ENCODE data around the gene TOR1B. TPM values are rescaled to one million over a fixed set of nuclear protein-coding genes. Genes with fewer than 3 reads are reported as not detected.

The TOR1B gene
- total and polyA plus RNA-seq, 2 of the 4 experiments (the other 2 are of a cell fraction), result 15.6 to 21.0 TPM

- BruUV-seq (replicated peaks), result no TSS peak
- no peak overlapping the region for H3K18ac ChIP-seq (ENCODE audit: low read depth, low read length)
- peaks cover 4% of the 10 kb centered on the region; the same call in 1 of the 2 replicates for H4K20me1 ChIP-seq (ENCODE audit: insufficient read depth, low read length)
- no peak overlapping the region for H2BK20ac ChIP-seq (ENCODE audit: low read depth, low read length)
- H3K27ac ChIP-seq (ENCODE audit: insufficient read depth, low read length), result no peak overlapping the region
- no peak overlapping the region for H3K4me2 ChIP-seq (ENCODE audit: low read depth, low read length)
- H3K14ac ChIP-seq (replicated peaks; ENCODE audit: low read depth, low read length), result no peak overlapping the region
- no peak overlapping the region for H4K8ac ChIP-seq (ENCODE audit: low read depth in 2 of 2, low read length in 2 of 2)
- H2BK120ac ChIP-seq (ENCODE audit: low read depth, low read length), result no peak overlapping the region
- no peak overlapping the region for H3K23ac ChIP-seq (ENCODE audit: low read depth, low read length)
- H3K4me1 ChIP-seq (ENCODE audit: control insufficient read depth, insufficient read depth, low read length), result no peaks in the 10 kb centered on the region
- H2AK9ac ChIP-seq (replicated peaks; ENCODE audit: low read depth, low read length, poor library complexity), result no peak overlapping the region
- H3K9me1 ChIP-seq (ENCODE audit: insufficient read depth, low read length), result peaks cover 3% of the 10 kb centered on the region; the same call in 1 of the 2 replicates
- DNase-seq (no peak), ATAC-seq (ENCODE audit: low read depth) (no peak)
- no peak overlapping the region for H2BK5ac ChIP-seq (ENCODE audit: low read depth, low read length, poor library complexity, severe bottlenecking)
- no peak overlapping the region for H4K91ac ChIP-seq (ENCODE audit: insufficient read depth, low read depth, low read length)
- no peak overlapping the region for H2BK15ac ChIP-seq (ENCODE audit: low read depth, low read length)
- no peak overlapping the region for H3K56ac ChIP-seq (ENCODE audit: extremely low read depth, insufficient read depth, low read length)
- no peak overlapping the region for H4K5ac ChIP-seq (ENCODE audit: low read depth, low read length)
- ChIA-PET CTCF (no interaction called here), POLR2A (ENCODE audit: unreplicated experiment) (no interaction called here)
- H3K36me3 ChIP-seq (ENCODE audit: control insufficient read depth, insufficient read depth, low read length), result peaks cover 22% of the 10 kb centered on the region
- dilution Hi-C loops (cut with HindIII; ENCODE audit: low sequenced_read_pairs, unreplicated experiment), result no loop called here
- H3K9ac ChIP-seq (ENCODE audit: low read depth, low read length), result no peak overlapping the region
- no peak overlapping the region for H3K4ac ChIP-seq (ENCODE audit: low read depth, low read length)
- intact Hi-C loops (cut with micrococcal nuclease), result no loop called here
- no peaks in the 10 kb centered on the region for H3K27me3 ChIP-seq (ENCODE audit: control insufficient read depth, insufficient read depth, low read length)
- H3K9me3 ChIP-seq (ENCODE audit: control insufficient read depth, insufficient read depth, low read length), result no peaks in the 10 kb centered on the region
- no CpG with 5 or more reads among the region's 4 CpGs for WGBS, 2 experiments (ENCODE audit: extremely low coverage in 2 of 2, insufficient read length in 1 of 2)
- H3K4me3 ChIP-seq (ENCODE audit: insufficient read depth, low read depth, low read length), result no peak overlapping the region
- H2AK5ac ChIP-seq (ENCODE audit: low read depth, low read length), result no peak overlapping the region
- TF ChIP-seq RCOR1 (IDR thresholded peaks at IDR 0.05; ENCODE audit: insufficient replicate concordance, low read length) (no peak), RFX5 (IDR thresholded peaks at IDR 0.05; ENCODE audit: low read depth, low read length) (no peak), FOS (IDR thresholded peaks at IDR 0.05; ENCODE audit: low read depth, low read length) (no peak), MAZ (IDR thresholded peaks at IDR 0.05; ENCODE audit: borderline replicate concordance, low read depth, low read length) (no peak), CEBPB (IDR thresholded peaks at IDR 0.05; ENCODE audit: low read depth, low read length) (no peak), SMC3 (IDR thresholded peaks at IDR 0.05; ENCODE audit: low read depth, low read length) (no peak), ELK1 (IDR thresholded peaks at IDR 0.05; ENCODE audit: borderline replicate concordance, low read depth, low read length) (no peak), MXI1 (IDR thresholded peaks at IDR 0.05; ENCODE audit: borderline replicate concordance, low read depth, low read length) (no peak), POLR2A (IDR thresholded peaks at IDR 0.05; ENCODE audit: low read depth, low read length) (no peak), CTCF (conservative IDR thresholded peaks at IDR 0.05; ENCODE audit: low read depth, low read length) (no peak), CHD1 (IDR thresholded peaks at IDR 0.05; ENCODE audit: low read depth, low read length) (no peak), MAFK (IDR thresholded peaks at IDR 0.05; ENCODE audit: low read depth, low read length) (no peak), USF2 (IDR thresholded peaks at IDR 0.05; ENCODE audit: low read depth, low read length) (no peak), BHLHE40 (IDR thresholded peaks at IDR 0.05; ENCODE audit: low read depth, low read length) (no peak), NFE2L2 (IDR thresholded peaks at IDR 0.05; ENCODE audit: low read depth, low read length) (no peak), RAD21 (IDR thresholded peaks at IDR 0.05; ENCODE audit: low read length) (no peak)
- in situ Hi-C loops (cut with MboI; ENCODE audit: low sequenced_read_pairs), result no loop called here
- H3K79me1 ChIP-seq (ENCODE audit: low read depth in 1 of 2, low read length in 2 of 2), result 0 out of 4 replicates have a peak, but pooled peaks cover 0 to 3% of the 10 kb centered on the region in 2 experiments
- no peak overlapping the region for H2AFZ ChIP-seq (replicated peaks; ENCODE audit: low read length, poor library complexity)
Observed at GRCh38 chr9:129848712-129849441, 45.9 kb downstream of the TOR1B start.

Measured in IMR-90 (cell line).